ENCODE results near the gene STKLD1.

Gene STKLD1

DNA sequence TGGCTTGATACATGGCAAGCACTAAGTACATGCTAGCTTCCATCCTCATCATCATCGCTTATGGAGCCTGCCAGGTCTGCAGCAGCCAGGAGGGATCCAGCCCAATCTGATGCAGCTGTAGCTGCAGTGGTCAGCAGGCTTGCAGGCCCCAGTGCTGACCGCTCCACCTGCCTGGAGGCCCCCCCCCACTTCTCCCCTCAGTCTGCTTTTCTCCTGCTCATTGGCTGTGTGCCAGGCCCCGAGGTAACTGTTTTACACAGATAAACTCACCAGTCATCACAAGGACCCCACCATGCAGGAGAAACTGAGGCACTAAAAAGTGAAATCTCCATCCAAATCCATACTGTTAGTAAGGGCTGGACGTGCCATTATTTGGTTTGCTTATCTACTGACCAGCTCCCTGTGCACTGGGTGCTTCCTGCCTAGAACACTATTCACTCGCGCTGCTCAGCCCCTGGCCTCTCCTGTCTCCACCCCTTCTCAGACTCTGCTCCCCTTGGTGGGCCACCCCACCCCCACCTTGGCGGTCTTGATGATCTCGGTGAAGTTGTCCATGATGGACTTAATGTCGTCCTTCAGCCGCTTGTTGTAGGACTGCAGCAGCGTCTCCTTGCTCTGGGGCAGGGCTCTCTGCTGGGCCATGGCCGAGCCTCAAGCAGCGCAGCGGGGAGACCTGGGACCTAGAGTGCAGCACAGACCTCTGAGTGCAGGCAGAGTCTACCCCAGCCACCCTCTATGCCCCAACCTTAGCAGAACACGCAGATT, 30.0 kb upstream of the STKLD1 start:
- no peaks in the 10 kb centered on the region for H3K9me3 ChIP-seq
- H3K4me3 ChIP-seq (ENCODE audit: low read depth in 1 of 2, low read length in 1 of 2) = peak overlapping the region; percentile 64 to 92
- H3K27ac ChIP-seq = peak overlapping the region; percentile 81
- TF ChIP-seq, protein P1, sequence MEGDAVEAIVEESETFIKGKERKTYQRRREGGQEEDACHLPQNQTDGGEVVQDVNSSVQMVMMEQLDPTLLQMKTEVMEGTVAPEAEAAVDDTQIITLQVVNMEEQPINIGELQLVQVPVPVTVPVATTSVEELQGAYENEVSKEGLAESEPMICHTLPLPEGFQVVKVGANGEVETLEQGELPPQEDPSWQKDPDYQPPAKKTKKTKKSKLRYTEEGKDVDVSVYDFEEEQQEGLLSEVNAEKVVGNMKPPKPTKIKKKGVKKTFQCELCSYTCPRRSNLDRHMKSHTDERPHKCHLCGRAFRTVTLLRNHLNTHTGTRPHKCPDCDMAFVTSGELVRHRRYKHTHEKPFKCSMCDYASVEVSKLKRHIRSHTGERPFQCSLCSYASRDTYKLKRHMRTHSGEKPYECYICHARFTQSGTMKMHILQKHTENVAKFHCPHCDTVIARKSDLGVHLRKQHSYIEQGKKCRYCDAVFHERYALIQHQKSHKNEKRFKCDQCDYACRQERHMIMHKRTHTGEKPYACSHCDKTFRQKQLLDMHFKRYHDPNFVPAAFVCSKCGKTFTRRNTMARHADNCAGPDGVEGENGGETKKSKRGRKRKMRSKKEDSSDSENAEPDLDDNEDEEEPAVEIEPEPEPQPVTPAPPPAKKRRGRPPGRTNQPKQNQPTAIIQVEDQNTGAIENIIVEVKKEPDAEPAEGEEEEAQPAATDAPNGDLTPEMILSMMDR (IDR thresholded peaks at IDR 0.05) = no peak
- peaks cover 69% of the 10 kb centered on the region for H3K36me3 ChIP-seq
- peaks cover 51 to 60% of the 10 kb centered on the region in 2 experiments for H3K4me1 ChIP-seq (ENCODE audit: control insufficient read depth in 1 of 2, insufficient read depth in 1 of 2, low read depth in 1 of 2, low read length in 1 of 2)
- no peaks in the 10 kb centered on the region for H3K27me3 ChIP-seq

DNA sequence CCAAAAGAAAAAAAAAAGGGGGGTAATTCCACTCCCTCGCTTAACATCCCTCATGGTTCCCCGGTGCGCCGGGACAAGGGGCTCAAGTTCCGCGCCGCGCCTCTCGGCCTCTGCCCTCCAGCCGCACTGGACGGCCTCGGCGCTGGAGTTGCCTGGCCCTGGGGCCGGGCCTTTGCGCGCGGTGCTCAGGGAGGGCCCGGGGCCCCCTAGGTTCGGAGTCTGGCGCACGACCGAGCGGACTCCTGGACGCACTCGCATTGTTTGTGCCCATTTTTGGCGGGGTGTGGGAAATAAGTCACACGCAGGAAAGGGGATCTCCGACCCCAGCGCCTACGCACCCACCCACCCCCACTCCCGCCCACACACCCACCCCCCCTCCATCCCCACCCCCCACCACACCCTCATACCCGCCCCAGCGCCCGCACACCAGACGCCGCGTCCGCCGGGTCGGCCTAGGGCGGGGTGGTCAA, 28.6 kb upstream of the STKLD1 start:
- TF ChIP-seq, protein P1 (IDR thresholded peaks at IDR 0.05) = no peak
- H3K9me3 ChIP-seq = no peaks in the 10 kb centered on the region
- peaks cover 75% of the 10 kb centered on the region for H3K36me3 ChIP-seq
- peak overlapping the region; percentile 64 to 92 for H3K4me3 ChIP-seq (ENCODE audit: low read depth in 1 of 2, low read length in 1 of 2)
- H3K27ac ChIP-seq = peak overlapping the region; percentile 81
- H3K4me1 ChIP-seq (ENCODE audit: control insufficient read depth in 1 of 2, insufficient read depth in 1 of 2, low read depth in 1 of 2, low read length in 1 of 2) = peaks cover 37 to 47% of the 10 kb centered on the region in 2 experiments
- H3K27me3 ChIP-seq = no peaks in the 10 kb centered on the region

DNA sequence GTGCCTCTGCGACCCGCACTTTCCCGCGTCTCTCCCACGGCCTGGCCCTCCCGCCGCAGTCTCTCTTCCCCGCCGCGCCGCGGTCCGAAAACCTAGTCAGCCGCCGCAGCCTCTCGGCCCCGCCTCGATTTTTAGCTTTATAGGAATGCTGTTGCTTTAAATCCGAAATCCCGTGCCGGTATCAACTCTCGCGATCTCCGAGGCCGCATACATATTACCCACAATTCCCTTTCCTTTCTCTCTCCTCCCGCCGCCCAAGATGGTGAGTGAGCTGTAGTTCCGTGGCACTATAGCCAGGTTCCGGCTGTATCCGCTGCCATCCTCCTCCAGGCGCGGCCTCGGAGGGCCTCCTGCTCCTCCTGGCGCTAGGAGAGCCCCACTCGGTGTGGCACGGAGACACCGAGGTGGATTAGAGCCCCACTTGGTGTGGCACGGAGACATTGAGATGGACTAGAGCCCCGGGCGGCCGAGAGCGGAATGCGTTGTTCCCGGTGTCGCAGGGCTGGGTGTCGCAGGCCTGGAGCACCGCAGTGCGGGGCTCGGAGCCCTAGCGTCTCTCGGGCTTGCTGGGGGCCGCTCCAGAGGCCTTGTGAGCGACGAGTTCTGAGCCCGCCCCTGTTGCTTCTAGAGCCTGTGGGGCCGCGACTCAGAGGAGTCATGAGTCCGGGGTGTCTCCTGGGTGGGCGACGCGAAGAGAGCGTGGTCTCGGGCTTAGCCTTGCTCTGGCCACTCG, 28.0 kb upstream of the STKLD1 start, which contains the start of the genes MED22 and RPL7A:
MED22 (minus strand) TSS at position 147 of the 733 bp plus-strand sequence. CDS start 1,469 bp downstream, outside the sequence.
RPL7A (plus strand) TSS at position 234 of the 733 bp plus-strand sequence; CDS start at position 260, 26 bp downstream.
- Histone ChIP-seq H3K27me3 (no peaks in the 10 kb centered on the region), H3K4me1 (ENCODE audit: control insufficient read depth in 1 of 2, insufficient read depth in 1 of 2, low read depth in 1 of 2, low read length in 1 of 2) (peaks cover 32 to 41% of the 10 kb centered on the region in 2 experiments), H3K4me3 (ENCODE audit: low read depth in 1 of 2, low read length in 1 of 2) (peak within 1 kb of the TSS; percentile 64 to 92), H3K9me3 (no peaks in the 10 kb centered on the region), H3K27ac (peak within 1 kb of the TSS; percentile 81), H3K36me3 (peaks cover 75% of the 10 kb centered on the region)
- TF ChIP-seq, protein P1 (IDR thresholded peaks at IDR 0.05) = peak; percentile 30

DNA sequence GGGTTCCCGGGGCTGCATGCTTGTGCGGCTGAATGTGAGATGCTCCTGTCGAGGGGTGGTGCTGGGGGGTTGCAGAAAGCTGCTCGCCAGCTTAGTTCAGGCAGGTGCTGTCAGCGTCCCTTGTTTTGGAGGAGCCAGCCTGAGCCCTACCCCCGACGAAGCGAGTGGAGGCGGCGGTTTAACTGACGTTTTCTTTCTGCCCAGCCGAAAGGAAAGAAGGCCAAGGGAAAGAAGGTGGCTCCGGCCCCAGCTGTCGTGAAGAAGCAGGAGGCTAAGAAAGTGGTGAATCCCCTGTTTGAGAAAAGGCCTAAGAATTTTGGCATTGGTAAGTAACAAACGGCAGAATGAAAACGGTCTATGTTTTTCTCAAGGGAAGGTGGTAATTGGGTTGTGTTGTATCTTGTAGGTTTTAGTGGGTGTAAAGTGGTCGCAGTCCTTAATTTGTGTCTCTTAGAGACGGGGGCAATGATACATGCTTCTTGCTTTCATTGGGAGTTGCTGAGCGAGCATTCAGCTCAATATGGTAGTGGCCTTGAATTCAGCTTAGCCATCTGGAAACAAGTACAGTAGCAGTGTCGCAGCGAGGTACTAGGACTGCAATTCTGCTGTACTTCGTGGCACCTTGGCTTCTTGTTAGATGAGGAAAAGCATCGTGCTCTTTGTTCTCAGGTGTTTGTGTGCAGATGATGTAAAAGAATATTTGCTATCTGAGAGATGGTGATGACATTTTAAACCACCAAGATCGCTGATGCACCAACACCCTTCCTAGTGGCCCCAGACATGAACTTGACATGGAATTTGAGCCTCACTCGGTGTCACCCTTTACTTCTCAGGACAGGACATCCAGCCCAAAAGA, 27.2 kb upstream of the STKLD1 start:
- TF ChIP-seq, protein P1 (IDR thresholded peaks at IDR 0.05) = no peak
- no peaks in the 10 kb centered on the region for H3K9me3 ChIP-seq
- H3K27ac ChIP-seq = peak overlapping the region; percentile 81
- H3K36me3 ChIP-seq = peaks cover 75% of the 10 kb centered on the region
- peaks cover 32 to 34% of the 10 kb centered on the region in 2 experiments for H3K4me1 ChIP-seq (ENCODE audit: control insufficient read depth in 1 of 2, insufficient read depth in 1 of 2, low read depth in 1 of 2, low read length in 1 of 2)
- H3K27me3 ChIP-seq = no peaks in the 10 kb centered on the region
- H3K4me3 ChIP-seq (ENCODE audit: low read depth in 1 of 2, low read length in 1 of 2) = peak overlapping the region; percentile 64 to 92

All from neutrophil (primary cell).